HG03354 (cell line): ENCODE data around the gene CAPN8.
"Not testable (repeated sequence)": the region's sequence is repeated elsewhere in the genome, so short reads cannot be mapped to it uniquely, and the experiment has no call there.

ENCODE experiments used
- ATAC-seq: cut with Tn5 transposase; IDR thresholded peaks from one replicate; pipeline ENCODE4 v1.9.1; 2021; ENCODE audit warnings: mild to moderate bottlenecking; ENCODE audit not compliant: unreplicated experiment, poor library complexity, severe bottlenecking

The CAPN8 gene

GRCh38 chr1:223540485-223541106 lies 124.9 kb downstream of the CAPN8 start:
- no peak for ATAC-seq

GRCh38 chr1:223539750-223540149 lies 125.8 kb downstream of the CAPN8 start:
- ATAC-seq = no peak

- ATAC-seq = no peak
These were observed 126.5 kb downstream of the CAPN8 start for GRCh38 chr1:223538981-223539380.

- no peak for ATAC-seq
These were observed 130.2 kb downstream of the CAPN8 start for GRCh38 chr1:223535319-223535718.

- no peak for ATAC-seq
These were observed 130.8 kb downstream of the CAPN8 start for GRCh38 chr1:223534677-223535076.

- no peak for ATAC-seq
These were observed 131.8 kb downstream of the CAPN8 start for GRCh38 chr1:223533708-223534107.

- peak; percentile 74 for ATAC-seq
These were observed 133.7 kb downstream of the CAPN8 start for GRCh38 chr1:223531742-223532341.

GRCh38 chr1:223525957-223526356 lies 139.5 kb downstream of the CAPN8 start:
- no peak for ATAC-seq

- ATAC-seq = no peak
These were observed 140.0 kb downstream of the CAPN8 start for GRCh38 chr1:223525546-223525945.

GRCh38 chr1:223524930-223525451 lies 140.5 kb downstream of the CAPN8 start:
- no peak for ATAC-seq

- ATAC-seq = no peak
These were observed 144.4 kb downstream of the CAPN8 start for GRCh38 chr1:223521150-223521549.

- ATAC-seq = no peak
These were observed 145.3 kb downstream of the CAPN8 start for GRCh38 chr1:223520200-223520599.

DNA sequence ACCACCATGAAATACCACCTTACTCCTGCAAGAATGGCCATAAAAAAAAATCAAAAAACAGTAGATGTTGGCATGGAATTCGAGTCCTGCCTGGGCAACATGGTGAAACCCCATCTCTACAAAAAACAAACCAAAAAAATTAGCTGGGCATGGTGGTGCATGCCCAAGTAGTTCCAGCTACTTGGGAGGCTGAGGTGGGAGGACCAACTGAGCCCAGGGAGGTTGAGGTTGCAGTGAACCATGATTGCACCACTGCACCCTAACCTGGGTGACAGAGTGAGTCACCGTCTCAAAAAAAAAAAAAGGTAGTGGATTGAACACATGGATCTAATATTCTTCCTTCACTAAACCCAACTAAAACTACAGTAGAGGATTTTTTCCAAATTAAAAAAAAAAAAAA lies 146.4 kb downstream of the CAPN8 start:
- no peak for ATAC-seq

GRCh38 chr1:223518553-223518952 lies 146.9 kb downstream of the CAPN8 start:
- not testable (repeated sequence) for ATAC-seq

DNA sequence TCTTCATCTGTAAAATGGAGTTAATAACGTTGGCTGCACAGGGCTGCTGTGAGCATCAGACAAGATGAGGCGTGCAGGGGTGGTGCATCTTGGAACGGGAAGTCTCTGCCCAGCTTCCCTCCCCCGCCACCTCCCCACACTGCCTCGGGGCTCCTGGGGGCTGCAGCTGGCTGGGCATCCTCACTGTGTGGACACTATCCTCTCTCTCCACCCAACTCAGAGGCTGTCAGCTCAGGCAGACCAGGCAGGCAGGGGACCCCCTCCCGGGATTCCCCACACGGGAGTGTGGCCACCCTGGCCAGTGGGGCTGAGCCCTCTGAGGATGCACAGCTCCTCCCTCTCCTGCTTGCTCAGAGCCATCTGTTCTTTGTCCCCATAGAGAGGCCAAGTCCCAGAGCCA lies 149.6 kb downstream of the CAPN8 start:
- ATAC-seq = no peak

DNA sequence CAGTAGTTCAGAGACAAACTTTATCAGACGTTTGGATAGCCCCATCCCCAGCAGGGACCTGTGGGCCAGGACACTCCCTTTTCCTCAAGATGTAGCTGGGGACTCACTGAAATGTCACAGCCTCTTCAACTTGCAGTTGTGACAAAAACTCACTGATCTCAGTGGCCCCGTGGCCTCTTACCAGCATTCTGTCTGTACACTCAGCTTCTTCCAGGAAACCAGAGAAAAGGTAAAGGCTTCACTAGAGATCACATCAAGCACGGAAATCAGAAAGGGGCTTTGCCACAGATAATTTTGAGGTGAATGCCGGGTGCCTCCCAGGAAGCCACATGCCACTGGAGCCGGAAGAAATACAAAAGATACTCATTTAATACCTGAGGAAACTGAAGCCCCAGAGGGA lies 150.1 kb downstream of the CAPN8 start:
- no peak for ATAC-seq

- ATAC-seq = no peak
These were observed 150.9 kb downstream of the CAPN8 start for GRCh38 chr1:223514644-223515043.

- no peak for ATAC-seq
These were observed 152.2 kb downstream of the CAPN8 start for GRCh38 chr1:223513309-223513708.

DNA sequence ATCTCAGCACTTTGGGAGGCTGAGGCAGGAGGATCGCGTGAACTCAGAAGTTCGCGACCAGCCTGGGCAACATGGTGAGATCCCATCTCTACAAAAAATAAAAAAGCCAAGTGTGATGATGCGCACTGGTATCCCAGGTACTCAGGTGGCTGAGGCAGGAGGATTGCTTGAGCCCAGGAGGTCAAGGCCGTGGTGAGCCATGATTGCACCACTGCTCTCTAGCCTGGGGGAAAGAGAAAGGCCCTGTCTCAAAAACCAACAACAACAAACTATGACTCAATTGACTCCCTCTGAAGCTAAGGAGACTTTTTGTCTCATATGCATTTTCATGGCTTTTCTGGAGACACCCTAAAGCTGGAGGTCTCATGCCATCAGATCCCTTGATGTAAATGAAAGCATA lies 153.4 kb downstream of the CAPN8 start:
- ATAC-seq = no peak

- no peak for ATAC-seq
These were observed 156.7 kb downstream of the CAPN8 start for GRCh38 chr1:223508796-223509195.

DNA sequence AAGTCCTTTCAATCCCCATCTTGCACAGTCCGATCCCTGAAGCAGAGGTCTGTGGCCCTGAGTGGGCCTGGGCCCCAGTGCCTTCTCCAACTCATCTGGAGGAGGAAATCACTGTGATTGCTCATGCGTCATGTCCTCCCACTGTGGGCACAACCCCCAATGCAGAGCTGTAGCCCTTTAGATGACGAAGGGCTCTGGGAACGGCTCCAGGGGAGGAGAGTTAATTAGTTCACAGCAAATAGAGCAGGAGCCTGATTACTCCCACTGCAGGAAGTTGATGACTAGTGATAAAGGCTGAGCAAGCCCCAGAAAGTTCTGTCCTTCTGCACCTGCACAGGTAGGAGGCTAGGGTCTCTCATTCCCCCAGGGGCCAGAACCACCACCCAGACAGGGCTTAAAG lies 160.8 kb downstream of the CAPN8 start:
- no peak for ATAC-seq

GRCh38 chr1:223503348-223503747 lies 162.2 kb downstream of the CAPN8 start:
- no peak for ATAC-seq
